ENCODE results near the gene KLRC4. TPM values are rescaled to one million over a fixed set of nuclear protein-coding genes. Genes with fewer than 3 reads are reported as not detected.

KLRC4 gene
- total and polyA plus RNA-seq, 10 donors = 0.22 to 14.6 (median 5.4) TPM

GRCh38 chr12:10358969-10359368 is 50.6 kb downstream of the KLRC4 start:
- H3K4me1 ChIP-seq = peaks cover 3 to 17% (median 8%) of the 10 kb centered on the region in 6 donors
- no peak for DNase-seq
- no peaks in the 10 kb centered on the region for H3K9me3 ChIP-seq
- H3K27me3 ChIP-seq (replicated peaks in 1 of 7) = no peaks in the 10 kb centered on the region
- no peak overlapping the region for H3K27ac ChIP-seq
- 28 to 100% (median 96%) methylated on average over 1 of the region's 1 CpG for WGBS, 5 donors
- intact Hi-C loops (cut with DNase I; ENCODE audit: low total_unique reads) = no loop called here
- TF ChIP-seq CTCF (IDR thresholded peaks at IDR 0.05 in 8 of 11, conservative IDR thresholded peaks at IDR 0.05 in 3 of 11) (no peak), POLR2AphosphoS5 (IDR thresholded peaks at IDR 0.05) (no peak), POLR2A (IDR thresholded peaks at IDR 0.05) (no peak)
- no peaks in the 10 kb centered on the region for H3K36me3 ChIP-seq
- no peak overlapping the region for H3K4me3 ChIP-seq

- peaks cover 0 to 9% (median 2%) of the 10 kb centered on the region in 6 donors for H3K4me1 ChIP-seq
- TF ChIP-seq POLR2A (IDR thresholded peaks at IDR 0.05) (no peak), CTCF (IDR thresholded peaks at IDR 0.05 in 8 of 11, conservative IDR thresholded peaks at IDR 0.05 in 3 of 11) (no peak), POLR2AphosphoS5 (IDR thresholded peaks at IDR 0.05) (no peak)
- no peaks in the 10 kb centered on the region for H3K9me3 ChIP-seq
- intact Hi-C loops (cut with DNase I; ENCODE audit: low total_unique reads) = no loop called here
- 71 to 87% (median 78%) methylated on average over 5 of the region's 5 CpGs for WGBS, 5 donors
- H3K36me3 ChIP-seq = no peaks in the 10 kb centered on the region
- H3K27ac ChIP-seq = no peak overlapping the region
- DNase-seq = no peak
- no peak overlapping the region for H3K4me3 ChIP-seq
- no peaks in the 10 kb centered on the region for H3K27me3 ChIP-seq (replicated peaks in 1 of 7)
Measured at GRCh38 chr12:10358131-10358530, 51.4 kb downstream of the KLRC4 start.

Other genes starting within 250 kb of the KLRC4 start
- gene OLR1, start 237.6 kb downstream of the KLRC4 start, total RNA-seq = 10 to 100 TPM in 1 of 7 donors, 1 to 10 TPM in 3, not detected in 3; 1.2 to 10.5 (median 1.3) TPM
- gene OLR1, start 237.6 kb downstream of the KLRC4 start, polyA plus RNA-seq = under 1 TPM; 0.09 to 0.22 (median 0.13) TPM
- gene TMEM52B, start 230.7 kb downstream of the KLRC4 start, total RNA-seq = under 1 TPM in 2 of 7 donors, not detected in 5; 0.19 to 0.40 TPM
- under 1 TPM in 1 of 3 donors, not detected in 2; 0.06 TPM for gene TMEM52B, start 230.7 kb downstream of the KLRC4 start, polyA plus RNA-seq
- 10 to 100 TPM; 29.8 to 79.7 (median 53.4) TPM for gene GABARAPL1, start 196.9 kb downstream of the KLRC4 start, total RNA-seq
- 10 to 100 TPM in 2 of 3 donors, 1 to 10 TPM in 1; 10.0 to 22.5 (median 13.5) TPM for gene GABARAPL1, start 196.9 kb downstream of the KLRC4 start, polyA plus RNA-seq
- 10 to 100 TPM; 23.6 to 60.3 (median 40.9) TPM for gene KLRD1, start 101.9 kb downstream of the KLRC4 start, total RNA-seq
- 1 to 10 TPM; 1.7 to 9.4 (median 2.2) TPM for gene KLRD1, start 101.9 kb downstream of the KLRC4 start, polyA plus RNA-seq
- 10 to 100 TPM; 30.5 to 64.6 (median 39.9) TPM for gene KLRK1, start 19.7 kb downstream of the KLRC4 start, total RNA-seq
- 10 to 100 TPM; 12.3 to 78.1 (median 45.9) TPM for gene KLRK1, start 19.7 kb downstream of the KLRC4 start, polyA plus RNA-seq
- 1 to 10 TPM in 6 of 7 donors, under 1 TPM in 1; 0.76 to 5.8 (median 2.4) TPM for gene KLRC3, start 10.8 kb upstream of the KLRC4 start, total RNA-seq
- gene KLRC3, start 10.8 kb upstream of the KLRC4 start, polyA plus RNA-seq = 1 to 10 TPM in 1 of 3 donors, under 1 TPM in 2; 0.13 to 2.7 (median 0.98) TPM
- gene KLRC2, start 26.3 kb upstream of the KLRC4 start, total RNA-seq = 10 to 100 TPM in 2 of 7 donors, 1 to 10 TPM in 5; 2.6 to 20.8 (median 5.0) TPM
- 1 to 10 TPM; 1.4 to 1.9 (median 1.5) TPM for gene KLRC2, start 26.3 kb upstream of the KLRC4 start, polyA plus RNA-seq
- 10 to 100 TPM in 1 of 7 donors, 1 to 10 TPM in 6; 1.5 to 11.0 (median 4.6) TPM for gene KLRC1, start 43.6 kb upstream of the KLRC4 start, total RNA-seq
- 1 to 10 TPM in 2 of 3 donors, under 1 TPM in 1; 0.77 to 2.3 (median 2.1) TPM for gene KLRC1, start 43.6 kb upstream of the KLRC4 start, polyA plus RNA-seq
- 1 to 10 TPM in 3 of 7 donors, under 1 TPM in 4; 0.79 to 1.8 (median 0.95) TPM for gene EIF2S3B, start 96.1 kb upstream of the KLRC4 start, total RNA-seq
- under 1 TPM; 0.33 to 0.96 (median 0.39) TPM for gene EIF2S3B, start 96.1 kb upstream of the KLRC4 start, polyA plus RNA-seq
- 10 to 100 TPM; 12.6 to 24.7 (median 19.5) TPM for gene MAGOHB, start 203.9 kb upstream of the KLRC4 start, total RNA-seq
- 10 to 100 TPM; 16.7 to 27.1 (median 22.7) TPM for gene MAGOHB, start 203.9 kb upstream of the KLRC4 start, polyA plus RNA-seq